GM12874 (cell line): ENCODE results near the gene RFX8.

ENCODE experiments used
- TF ChIP-seq, protein P1 (sequence below): IDR thresholded peaks from 2 replicates; pipeline ENCODE4 v1.5.1; 2011; ENCODE audit warnings: low read depth, mild to moderate bottlenecking, control low read depth, low read length, moderate library complexity; ENCODE audit not compliant: insufficient read depth

RFX8 gene

GRCh38 chr2:101473911-101474701 is 806 bp downstream of the RFX8 start:
- TF ChIP-seq, protein P1, sequence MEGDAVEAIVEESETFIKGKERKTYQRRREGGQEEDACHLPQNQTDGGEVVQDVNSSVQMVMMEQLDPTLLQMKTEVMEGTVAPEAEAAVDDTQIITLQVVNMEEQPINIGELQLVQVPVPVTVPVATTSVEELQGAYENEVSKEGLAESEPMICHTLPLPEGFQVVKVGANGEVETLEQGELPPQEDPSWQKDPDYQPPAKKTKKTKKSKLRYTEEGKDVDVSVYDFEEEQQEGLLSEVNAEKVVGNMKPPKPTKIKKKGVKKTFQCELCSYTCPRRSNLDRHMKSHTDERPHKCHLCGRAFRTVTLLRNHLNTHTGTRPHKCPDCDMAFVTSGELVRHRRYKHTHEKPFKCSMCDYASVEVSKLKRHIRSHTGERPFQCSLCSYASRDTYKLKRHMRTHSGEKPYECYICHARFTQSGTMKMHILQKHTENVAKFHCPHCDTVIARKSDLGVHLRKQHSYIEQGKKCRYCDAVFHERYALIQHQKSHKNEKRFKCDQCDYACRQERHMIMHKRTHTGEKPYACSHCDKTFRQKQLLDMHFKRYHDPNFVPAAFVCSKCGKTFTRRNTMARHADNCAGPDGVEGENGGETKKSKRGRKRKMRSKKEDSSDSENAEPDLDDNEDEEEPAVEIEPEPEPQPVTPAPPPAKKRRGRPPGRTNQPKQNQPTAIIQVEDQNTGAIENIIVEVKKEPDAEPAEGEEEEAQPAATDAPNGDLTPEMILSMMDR, result no peak

GRCh38 chr2:101473591-101473910 is 1.4 kb downstream of the RFX8 start:
- TF ChIP-seq, protein P1, result no peak

- TF ChIP-seq, protein P1, result no peak
Observed at GRCh38 chr2:101469863-101470262, 5.0 kb downstream of the RFX8 start.

GRCh38 chr2:101467306-101467705 is 7.6 kb downstream of the RFX8 start:
- TF ChIP-seq, protein P1, result no peak

- TF ChIP-seq, protein P1, result no peak
Observed at GRCh38 chr2:101466426-101466825, 8.5 kb downstream of the RFX8 start.

GRCh38 chr2:101464841-101465240 is 10.1 kb downstream of the RFX8 start:
- TF ChIP-seq, protein P1, result no peak

GRCh38 chr2:101463911-101464641 is 10.8 kb downstream of the RFX8 start:
- TF ChIP-seq, protein P1, result no peak
